ENCODE measurements around the gene WEE1.

GRCh38 chr11:9533736-9534473 lies 39.6 kb upstream of the WEE1 start:
- no peak for TF ChIP-seq CTCF (IDR thresholded peaks at IDR 0.05)
- TF ChIP-seq POLR2A (IDR thresholded peaks at IDR 0.05): no peak

Data from heart left ventricle (tissue), 13 donors.